Neural cell (in vitro differentiated cells): ENCODE data around the gene ASCL4.

Source experiments
- CTCF ChIP-seq: fragments of 450-650 bp; IDR thresholded peaks from 2 replicates; pipeline ENCODE4 v1.5.1; 2014; ENCODE audit warnings: antibody characterized with exemption, mild to moderate bottlenecking, moderate library complexity; ENCODE audit not compliant: poor library complexity, severe bottlenecking
- MXI1 ChIP-seq: fragments of 450-650 bp; conservative IDR thresholded peaks from 2 replicates; pipeline ENCODE4 v1.6.1; 2014; ENCODE audit warnings: antibody characterized with exemption, mild to moderate bottlenecking; ENCODE audit not compliant: poor library complexity, severe bottlenecking

GRCh38 chr12:107794451-107794850, 19.9 kb downstream of the ASCL4 start:
- TF ChIP-seq CTCF (no peak), MXI1 (no peak)
